SK-N-SH treated with all-trans-retinoic acid at 6 μM for 48 hours (cell line): Measurements from ENCODE around the gene ASCC3.

Experiments used
- ARNTL ChIP-seq: fragments of 450-650 bp; formaldehyde crosslinking; IDR thresholded peaks from 2 replicates; pipeline ENCODE4 v1.5.0; 2020; ENCODE audit warnings: low read depth, mild to moderate bottlenecking, moderate library complexity, borderline replicate concordance
- BACH2 ChIP-seq: fragments of 250-450 bp; sonication (Bioruptor Pico); IDR thresholded peaks from 2 replicates; pipeline ENCODE4 v1.9.0; 2021; ENCODE audit warnings: mild to moderate bottlenecking, borderline replicate concordance
- CREB5 ChIP-seq: fragments of 250-450 bp; sonication (Bioruptor Pico); IDR thresholded peaks from 2 replicates; pipeline ENCODE4 v1.5.1; 2020; ENCODE audit warnings: low read depth, mild to moderate bottlenecking, moderate library complexity
- ISL1 ChIP-seq: fragments of 250-450 bp; sonication (Bioruptor Pico); IDR thresholded peaks from 2 replicates; pipeline ENCODE4 v2.1.2; 2022; ENCODE audit warnings: mild to moderate bottlenecking, moderate library complexity
- RARB ChIP-seq: fragments of 250-450 bp; sonication (Bioruptor Pico); IDR thresholded peaks from 2 replicates; pipeline ENCODE4 v1.8.0; 2021; ENCODE audit warnings: mild to moderate bottlenecking, moderate library complexity
- TOX ChIP-seq: fragments of 250-450 bp; sonication (Bioruptor Pico); IDR thresholded peaks from 2 replicates; pipeline ENCODE4 v1.8.0; 2021; ENCODE audit warnings: mild to moderate bottlenecking, moderate library complexity, borderline replicate concordance
- ZFP30 ChIP-seq: fragments of 450-650 bp; formaldehyde crosslinking; IDR thresholded peaks from 2 replicates; pipeline ENCODE4 v1.5.0; 2022; ENCODE audit warnings: mild to moderate bottlenecking, moderate library complexity
- TF ChIP-seq, protein P1 (sequence below): fragments of 250-450 bp; sonication (Bioruptor Pico); IDR thresholded peaks from 2 replicates; pipeline ENCODE4 v1.8.0; 2020; ENCODE audit warnings: mild to moderate bottlenecking, moderate library complexity, borderline replicate concordance

DNA sequence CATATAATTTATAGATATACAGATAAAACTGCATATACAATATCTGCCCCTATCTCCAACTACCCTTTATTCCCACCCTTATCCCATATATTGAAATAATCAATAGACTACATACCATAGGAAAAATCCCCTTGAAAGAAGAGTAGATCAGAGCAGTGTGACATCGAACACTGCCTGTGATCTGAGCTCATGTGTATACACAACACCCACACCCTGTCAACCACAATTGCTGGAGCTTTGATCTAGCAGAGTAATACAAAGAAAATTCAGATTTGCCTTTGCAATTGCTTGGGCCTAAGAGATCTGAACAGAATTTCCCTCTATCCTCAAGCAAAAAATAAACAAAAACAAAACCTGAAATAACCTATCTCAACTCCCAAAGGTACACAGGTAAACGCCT lies 119.3 kb downstream of the ASCC3 start:
- TF ChIP-seq RARB (CRISPR knock-in tag) (no peak), ISL1 (CRISPR knock-in tag) (no peak), CREB5 (CRISPR knock-in tag) (no peak), BACH2 (CRISPR knock-in tag) (no peak), TOX (CRISPR knock-in tag) (no peak), ZFP30 (no peak), ARNTL (no peak)
- TF ChIP-seq, protein P1, sequence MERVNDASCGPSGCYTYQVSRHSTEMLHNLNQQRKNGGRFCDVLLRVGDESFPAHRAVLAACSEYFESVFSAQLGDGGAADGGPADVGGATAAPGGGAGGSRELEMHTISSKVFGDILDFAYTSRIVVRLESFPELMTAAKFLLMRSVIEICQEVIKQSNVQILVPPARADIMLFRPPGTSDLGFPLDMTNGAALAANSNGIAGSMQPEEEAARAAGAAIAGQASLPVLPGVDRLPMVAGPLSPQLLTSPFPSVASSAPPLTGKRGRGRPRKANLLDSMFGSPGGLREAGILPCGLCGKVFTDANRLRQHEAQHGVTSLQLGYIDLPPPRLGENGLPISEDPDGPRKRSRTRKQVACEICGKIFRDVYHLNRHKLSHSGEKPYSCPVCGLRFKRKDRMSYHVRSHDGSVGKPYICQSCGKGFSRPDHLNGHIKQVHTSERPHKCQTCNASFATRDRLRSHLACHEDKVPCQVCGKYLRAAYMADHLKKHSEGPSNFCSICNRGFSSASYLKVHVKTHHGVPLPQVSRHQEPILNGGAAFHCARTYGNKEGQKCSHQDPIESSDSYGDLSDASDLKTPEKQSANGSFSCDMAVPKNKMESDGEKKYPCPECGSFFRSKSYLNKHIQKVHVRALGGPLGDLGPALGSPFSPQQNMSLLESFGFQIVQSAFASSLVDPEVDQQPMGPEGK (CRISPR knock-in tag), result no peak
